IMR-90 (cell line): ENCODE results near the gene PACS1. TPM values are rescaled to one million over a fixed set of nuclear protein-coding genes. Genes with fewer than 3 reads are reported as not detected.

Experiments used
- ATAC-seq: fragments of 200-7000 bp; cut with Tn5 transposase; 2 replicates; pipeline ENCODE4 v1.9.1; 2020; ENCODE audit warnings: low read depth, mild to moderate bottlenecking, moderate library complexity
- BruUV-seq: library from RNA; stranded (reverse); fragments of 400-500 nt; replicated peaks from 2 replicates; lab custom pipeline; 2021; lab: Mats Ljungman, UMichigan
- CTCF ChIA-PET: fragments of 300-600 bp; formaldehyde crosslinking; extraction: SDS; loops from one replicate; lab custom pipeline; 2021; ENCODE audit warnings: antibody characterized with exemption; lab: Yijun Ruan, JAX
- POLR2A ChIA-PET: fragments of 300-600 bp; sonication (Branson Sonifier 250); formaldehyde crosslinking; loops from one replicate; lab custom pipeline; 2022; ENCODE audit warnings: antibody characterized with exemption; ENCODE audit not compliant: unreplicated experiment; lab: Charles Lee
- DNase-seq: peaks from one replicate; pipeline ENCODE4 v3.0.0; 2013
- H2AFZ ChIP-seq: replicated peaks from 2 replicates; pipeline ENCODE3; 2013; ENCODE audit warnings: low read length, mild to moderate bottlenecking; ENCODE audit not compliant: poor library complexity
- H2AK5ac ChIP-seq: 2 replicates; pipeline ENCODE4 v1.6.1; 2013; ENCODE audit warnings: low read depth, low read length, inconsistent platforms
- H2AK9ac ChIP-seq: replicated peaks from 2 replicates; pipeline ENCODE3; 2013; ENCODE audit warnings: mild to moderate bottlenecking, low read depth, low read length, moderate library complexity; ENCODE audit not compliant: poor library complexity
- H2BK120ac ChIP-seq: 2 replicates; pipeline ENCODE4 v1.6.1; 2013; ENCODE audit warnings: low read depth, low read length, inconsistent platforms
- H2BK15ac ChIP-seq: 3 replicates; pipeline ENCODE4 v1.6.1; 2013; ENCODE audit warnings: low read depth, low read length, inconsistent platforms
- H2BK20ac ChIP-seq: 2 replicates; pipeline ENCODE4 v1.6.1; 2013; ENCODE audit warnings: low read depth, mild to moderate bottlenecking, inconsistent platforms, low read length, moderate library complexity
- H2BK5ac ChIP-seq: 2 replicates; pipeline ENCODE4 v1.6.1; 2013; ENCODE audit warnings: mild to moderate bottlenecking, low read depth, low read length, inconsistent platforms; ENCODE audit not compliant: poor library complexity, severe bottlenecking
- H3K14ac ChIP-seq: replicated peaks from 2 replicates; pipeline ENCODE4 v1.6.1; 2013; ENCODE audit warnings: low read depth, low read length, inconsistent platforms
- H3K18ac ChIP-seq: 2 replicates; pipeline ENCODE4 v1.6.1; 2013; ENCODE audit warnings: low read depth, low read length, control low read depth
- H3K23ac ChIP-seq: 2 replicates; pipeline ENCODE4 v1.6.1; 2013; ENCODE audit warnings: low read depth, low read length, inconsistent platforms
- H3K27ac ChIP-seq: 2 replicates; pipeline ENCODE4 v1.5.1; 2013; ENCODE audit warnings: mild to moderate bottlenecking, control low read depth, low read length; ENCODE audit not compliant: insufficient read depth
- H3K27me3 ChIP-seq: 2 replicates; pipeline ENCODE4 v1.6.1; 2013; ENCODE audit warnings: low read length; ENCODE audit not compliant: control insufficient read depth, insufficient read depth
- H3K36me3 ChIP-seq: 2 replicates; pipeline ENCODE4 v1.6.1; 2013; ENCODE audit warnings: low read length, mixed read lengths; ENCODE audit not compliant: control insufficient read depth, insufficient read depth
- H3K4ac ChIP-seq: 2 replicates; pipeline ENCODE4 v1.6.1; 2013; ENCODE audit warnings: low read depth, low read length, inconsistent platforms
- H3K4me1 ChIP-seq: 2 replicates; pipeline ENCODE4 v1.6.1; 2013; ENCODE audit warnings: low read length, mixed read lengths; ENCODE audit not compliant: control insufficient read depth, insufficient read depth
- H3K4me2 ChIP-seq: 2 replicates; pipeline ENCODE4 v1.6.1; 2013; ENCODE audit warnings: low read depth, mild to moderate bottlenecking, control low read depth, low read length, moderate library complexity
- H3K4me3 ChIP-seq: 2 replicates; pipeline ENCODE4 v1.5.1; 2013; ENCODE audit warnings: low read depth, mild to moderate bottlenecking, control low read depth, low read length, moderate library complexity; ENCODE audit not compliant: insufficient read depth
- H3K56ac ChIP-seq: 2 replicates; pipeline ENCODE4 v1.6.1; 2013; ENCODE audit warnings: low read length, inconsistent platforms; ENCODE audit not compliant: insufficient read depth; ENCODE audit errors: extremely low read depth
- H3K79me1 ChIP-seq, 2 experiments: 2 replicates each; pipeline ENCODE4 v1.6.1; 2013; ENCODE audit warnings: low read length in 2 of 2, inconsistent platforms in 1 of 2, low read depth in 1 of 2
- H3K9ac ChIP-seq: 2 replicates; pipeline ENCODE4 v1.6.1; 2013; ENCODE audit warnings: low read depth, low read length, control low read depth
- H3K9me1 ChIP-seq: 2 replicates; pipeline ENCODE4 v1.6.1; 2013; ENCODE audit warnings: low read length, inconsistent platforms; ENCODE audit not compliant: insufficient read depth
- H3K9me3 ChIP-seq: 2 replicates; pipeline ENCODE4 v1.6.1; 2013; ENCODE audit warnings: low read length; ENCODE audit not compliant: control insufficient read depth, insufficient read depth
- H4K20me1 ChIP-seq: 2 replicates; pipeline ENCODE4 v1.6.1; 2013; ENCODE audit warnings: low read length, inconsistent platforms; ENCODE audit not compliant: insufficient read depth
- H4K5ac ChIP-seq: 2 replicates; pipeline ENCODE4 v1.6.1; 2013; ENCODE audit warnings: mild to moderate bottlenecking, low read depth, low read length, control low read depth
- H4K8ac ChIP-seq, 2 experiments: 2 replicates each; pipeline ENCODE4 v1.6.1; 2013; ENCODE audit warnings: low read depth in 2 of 2, low read length in 2 of 2, control low read depth in 1 of 2, inconsistent platforms in 1 of 2
- H4K91ac ChIP-seq: 2 replicates; pipeline ENCODE4 v1.6.1; 2013; ENCODE audit warnings: low read depth, low read length, inconsistent platforms; ENCODE audit not compliant: insufficient read depth
- BHLHE40 ChIP-seq: fragments of 150-350 bp; IDR thresholded peaks from 2 replicates; pipeline ENCODE4 v1.6.1; 2016; ENCODE audit warnings: mild to moderate bottlenecking, low read depth, low read length
- CEBPB ChIP-seq: IDR thresholded peaks from 2 replicates; pipeline ENCODE4 v1.6.1; 2012; ENCODE audit warnings: low read depth, low read length, improper control_type of control experiment
- CHD1 ChIP-seq: IDR thresholded peaks from 2 replicates; pipeline ENCODE4 v1.6.1; 2012; ENCODE audit warnings: low read depth, low read length, improper control_type of control experiment
- ELK1 ChIP-seq: fragments of 150-350 bp; IDR thresholded peaks from 2 replicates; pipeline ENCODE4 v1.6.1; 2016; ENCODE audit warnings: low read depth, mild to moderate bottlenecking, low read length, moderate library complexity, borderline replicate concordance
- FOS ChIP-seq: fragments of 150-350 bp; IDR thresholded peaks from 2 replicates; pipeline ENCODE4 v1.6.1; 2016; ENCODE audit warnings: low read depth, low read length
- MAFK ChIP-seq: IDR thresholded peaks from 2 replicates; pipeline ENCODE4 v1.6.1; 2012; ENCODE audit warnings: low read depth, low read length, improper control_type of control experiment
- MAZ ChIP-seq: IDR thresholded peaks from 2 replicates; pipeline ENCODE4 v1.6.1; 2012; ENCODE audit warnings: low read depth, mild to moderate bottlenecking, low read length, improper control_type of control experiment, moderate library complexity, borderline replicate concordance
- MXI1 ChIP-seq: IDR thresholded peaks from 2 replicates; pipeline ENCODE4 v1.6.1; 2012; ENCODE audit warnings: low read depth, mild to moderate bottlenecking, low read length, moderate library complexity, borderline replicate concordance
- NFE2L2 ChIP-seq: fragments of 150-350 bp; IDR thresholded peaks from 2 replicates; pipeline ENCODE4 v1.6.1; 2016; ENCODE audit warnings: low read depth, mild to moderate bottlenecking, low read length
- POLR2A ChIP-seq: IDR thresholded peaks from 2 replicates; pipeline ENCODE4 v1.6.1; 2012; ENCODE audit warnings: mild to moderate bottlenecking, low read depth, low read length
- RAD21 ChIP-seq: IDR thresholded peaks from 2 replicates; pipeline ENCODE4 v1.6.1; 2012; ENCODE audit warnings: low read length, improper control_type of control experiment
- RCOR1 ChIP-seq: IDR thresholded peaks from 2 replicates; pipeline ENCODE4 v1.6.1; 2012; ENCODE audit warnings: mild to moderate bottlenecking, low read length, improper control_type of control experiment; ENCODE audit not compliant: insufficient replicate concordance
- RFX5 ChIP-seq: IDR thresholded peaks from 2 replicates; pipeline ENCODE4 v1.8.0; 2012; ENCODE audit warnings: low read depth, mild to moderate bottlenecking, low read length, moderate library complexity
- SMC3 ChIP-seq: fragments of 150-350 bp; IDR thresholded peaks from 2 replicates; pipeline ENCODE4 v1.6.1; 2016; ENCODE audit warnings: low read depth, mild to moderate bottlenecking, antibody characterized with exemption, low read length, moderate library complexity
- WGBS, 2 experiments: methylation state at CpG; one replicate each; pipeline versions ENCODE4 v1.1.5 to v1.1.7; 2013; ENCODE audit warnings: missing lambda C conversion rate in 2 of 2; ENCODE audit not compliant: insufficient read length in 1 of 2; ENCODE audit errors: extremely low coverage in 2 of 2; 5-methylcytosine and 5-hydroxymethylcytosine counted together
- dilution Hi-C: fragments of 300-500 bp; cut with HindIII; formaldehyde crosslinking; loops from one replicate; pipeline ENCODE4 v1.14.3; 2018; ENCODE audit warnings: low sequenced_read_pairs; ENCODE audit not compliant: unreplicated experiment
- in situ Hi-C: fragments of 300-500 bp; cut with MboI; formaldehyde crosslinking; loops from 3 replicates; pipeline ENCODE4 v1.14.3; 2019; ENCODE audit warnings: low sequenced_read_pairs, inconsistent platforms, mixed read lengths
- intact Hi-C: fragments of 100-400 bp; cut with micrococcal nuclease; formaldehyde crosslinking; loops from 2 replicates; pipeline ENCODE4 v1.10.0; 2022
- polyA plus RNA-seq, 3 experiments: library from polyadenylated mRNA; depleted of rRNA; stranded (reverse); fragments of >200 nt; gene quantifications; 2 replicates each; pipeline ENCODE4 v1.2.3, GENCODE V29; 2012; ENCODE audit warnings: low replicate concordance in 1 of 3
- total RNA-seq: library from RNA; depleted of rRNA; stranded (reverse); fragments of >200 nt; gene quantifications from 2 replicates; pipeline ENCODE4 v1.2.3, GENCODE V29; 2012
- TF ChIP-seq, protein P1 (sequence below): conservative IDR thresholded peaks from 2 replicates; pipeline ENCODE4 v1.5.1; 2012; ENCODE audit warnings: mild to moderate bottlenecking, low read depth, low read length, improper control_type of control experiment
- TF ChIP-seq, protein P2 (sequence below): fragments of 150-350 bp; IDR thresholded peaks from 2 replicates; pipeline ENCODE4 v1.6.1; 2017; ENCODE audit warnings: mild to moderate bottlenecking, antibody characterized with exemption, low read length, low read depth

Gene PACS1
- total and polyA plus RNA-seq, 2 of the 4 experiments (the other 2 are of a cell fraction) = 7.3 to 32.0 TPM

DNA sequence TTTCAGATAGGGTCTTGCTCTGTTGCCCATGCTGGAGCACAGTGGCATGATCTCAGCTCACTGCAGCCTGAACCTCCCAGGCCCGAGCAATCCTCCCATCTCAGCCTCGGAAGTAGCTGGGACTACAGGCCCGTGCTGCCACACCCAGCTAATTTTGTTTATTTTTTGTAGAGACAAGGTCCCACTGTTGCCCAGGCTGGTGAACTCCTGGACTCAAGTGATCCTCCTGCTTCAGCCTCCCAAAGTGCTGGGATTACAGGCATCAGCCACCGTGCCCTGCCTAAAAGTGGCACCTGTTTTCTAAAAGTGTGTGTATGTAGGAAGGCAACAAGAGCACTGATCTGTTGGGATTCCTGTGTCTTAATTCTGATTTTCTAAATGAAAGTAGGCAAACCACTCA, 20.2 kb downstream of the PACS1 start:
- intact Hi-C loops = no loop called here
- in situ Hi-C loops = no loop called here
- no peak overlapping the region for H2AFZ ChIP-seq
- DNase-seq (no peak), ATAC-seq (no peak)
- H3K4me3 ChIP-seq = no peak overlapping the region
- no peak overlapping the region for H3K18ac ChIP-seq
- H3K23ac ChIP-seq = no peak overlapping the region
- no peak overlapping the region for H3K4me2 ChIP-seq
- no peaks in the 10 kb centered on the region for H3K36me3 ChIP-seq
- dilution Hi-C loops = no loop called here
- no peak for TF ChIP-seq RFX5
- TF ChIP-seq, protein P1, sequence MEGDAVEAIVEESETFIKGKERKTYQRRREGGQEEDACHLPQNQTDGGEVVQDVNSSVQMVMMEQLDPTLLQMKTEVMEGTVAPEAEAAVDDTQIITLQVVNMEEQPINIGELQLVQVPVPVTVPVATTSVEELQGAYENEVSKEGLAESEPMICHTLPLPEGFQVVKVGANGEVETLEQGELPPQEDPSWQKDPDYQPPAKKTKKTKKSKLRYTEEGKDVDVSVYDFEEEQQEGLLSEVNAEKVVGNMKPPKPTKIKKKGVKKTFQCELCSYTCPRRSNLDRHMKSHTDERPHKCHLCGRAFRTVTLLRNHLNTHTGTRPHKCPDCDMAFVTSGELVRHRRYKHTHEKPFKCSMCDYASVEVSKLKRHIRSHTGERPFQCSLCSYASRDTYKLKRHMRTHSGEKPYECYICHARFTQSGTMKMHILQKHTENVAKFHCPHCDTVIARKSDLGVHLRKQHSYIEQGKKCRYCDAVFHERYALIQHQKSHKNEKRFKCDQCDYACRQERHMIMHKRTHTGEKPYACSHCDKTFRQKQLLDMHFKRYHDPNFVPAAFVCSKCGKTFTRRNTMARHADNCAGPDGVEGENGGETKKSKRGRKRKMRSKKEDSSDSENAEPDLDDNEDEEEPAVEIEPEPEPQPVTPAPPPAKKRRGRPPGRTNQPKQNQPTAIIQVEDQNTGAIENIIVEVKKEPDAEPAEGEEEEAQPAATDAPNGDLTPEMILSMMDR = no peak
- no peak for TF ChIP-seq MAFK
- TF ChIP-seq, protein P2, sequence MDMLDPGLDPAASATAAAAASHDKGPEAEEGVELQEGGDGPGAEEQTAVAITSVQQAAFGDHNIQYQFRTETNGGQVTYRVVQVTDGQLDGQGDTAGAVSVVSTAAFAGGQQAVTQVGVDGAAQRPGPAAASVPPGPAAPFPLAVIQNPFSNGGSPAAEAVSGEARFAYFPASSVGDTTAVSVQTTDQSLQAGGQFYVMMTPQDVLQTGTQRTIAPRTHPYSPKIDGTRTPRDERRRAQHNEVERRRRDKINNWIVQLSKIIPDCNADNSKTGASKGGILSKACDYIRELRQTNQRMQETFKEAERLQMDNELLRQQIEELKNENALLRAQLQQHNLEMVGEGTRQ = no peak
- no peak for TF ChIP-seq RCOR1
- TF ChIP-seq FOS = no peak
- TF ChIP-seq SMC3 = no peak
- no peak for TF ChIP-seq BHLHE40
- TF ChIP-seq CHD1 = no peak
- no peak for TF ChIP-seq MXI1
- no peak for TF ChIP-seq ELK1
- no peak for TF ChIP-seq POLR2A
- TF ChIP-seq NFE2L2 = no peak
- no peak for TF ChIP-seq CEBPB
- no peak for TF ChIP-seq MAZ
- TF ChIP-seq RAD21 = no peak
- peaks cover 17% of the 10 kb centered on the region; the same call in 1 of the 2 replicates for H4K20me1 ChIP-seq
- H3K4ac ChIP-seq = no peak overlapping the region
- H2BK20ac ChIP-seq = no peak overlapping the region
- no peak overlapping the region for H3K14ac ChIP-seq
- H3K9me3 ChIP-seq = no peaks in the 10 kb centered on the region
- H2AK5ac ChIP-seq = no peak overlapping the region
- H3K4me1 ChIP-seq = no peaks in the 10 kb centered on the region
- H3K9ac ChIP-seq = no peak overlapping the region
- POLR2A ChIA-PET = interaction anchor here (0.6 kb wide), 1 partner anchor 10 kb away, joined by 8 read pairs; no protein-coding TSS in a partner anchor
- H3K56ac ChIP-seq = no peak overlapping the region
- no peak overlapping the region for H4K8ac ChIP-seq
- no peak overlapping the region for H2BK120ac ChIP-seq
- no peak overlapping the region for H4K91ac ChIP-seq
- 100% methylated on average over 3 of the region's 4 CpGs; no CpG with 5 or more reads in 1 of the 2 experiments for WGBS, 2 experiments
- no peak overlapping the region for H3K27ac ChIP-seq
- no peak overlapping the region for H2AK9ac ChIP-seq
- H3K79me1 ChIP-seq = peaks cover 12 to 28% of the 10 kb centered on the region in 2 experiments
- H3K9me1 ChIP-seq = no peaks in the 10 kb centered on the region
- BruUV-seq = no TSS peak
- H3K27me3 ChIP-seq = no peaks in the 10 kb centered on the region
- H4K5ac ChIP-seq = no peak overlapping the region
- H2BK15ac ChIP-seq = no peak overlapping the region
- CTCF ChIA-PET = no interaction called here
- H2BK5ac ChIP-seq = no peak overlapping the region
